ENCODE results near the gene ZNF205. TPM values are rescaled to one million over a fixed set of nuclear protein-coding genes. Genes with fewer than 3 reads are reported as not detected.

Gene ZNF205
- total RNA-seq, 1 experiment from 2014 or later, result 18.3 TPM

GRCh38 chr16:3106205-3106928 is 6.0 kb upstream of the ZNF205 start:
- H3K4me1 ChIP-seq (ENCODE audit: control insufficient read depth, insufficient read depth, low read length), result peaks cover 7% of the 10 kb centered on the region; the same call in 1 of the 2 replicates
- BruUV-seq (replicated peaks), result no TSS peak
- CTCF ChIA-PET, result no interaction called here
- peak overlapping the region; percentile 87 for H3K27ac ChIP-seq (ENCODE audit: low read length)
- DNase-seq (ENCODE audit: low read depth, low spot score) (no peak), ATAC-seq (peak; percentile 97)
- 0 out of 4 replicates have a peak, but pooled peaks of 1 of the 2 experiments have one; percentile 37 for TF ChIP-seq REST (IDR thresholded peaks at IDR 0.05; ENCODE audit: insufficient read depth in 1 of 2, low read depth in 2 of 2, low read length in 1 of 2)
- TF ChIP-seq POLR2AphosphoS5 (IDR thresholded peaks at IDR 0.05; ENCODE audit: low read depth, low read length), result peak; percentile 87
- TF ChIP-seq CTCF (IDR thresholded peaks at IDR 0.05), result no peak
- TF ChIP-seq TCF7L2 (IDR thresholded peaks at IDR 0.05; ENCODE audit: low read depth, low read length), result no peak
- TF ChIP-seq SIN3A (IDR thresholded peaks at IDR 0.05; ENCODE audit: borderline replicate concordance, insufficient read depth, low read depth, low read length), result 0 out of 2 replicates have a peak, but pooled peaks have one; percentile 94
- H3K27me3 ChIP-seq (ENCODE audit: control insufficient read depth, insufficient read depth, low read length), result no peaks in the 10 kb centered on the region
- 0 out of 2 replicates have a peak, but pooled peaks cover 2% of the 10 kb centered on the region for H3K36me3 ChIP-seq (ENCODE audit: control insufficient read depth, insufficient read depth, low read length)
- in situ Hi-C loops (cut with HindIII; ENCODE audit: low pct_unique_long_range_greater_than_20kb, low sequenced_read_pairs) (no loop called here), intact Hi-C loops (cut with micrococcal nuclease; ENCODE audit: unreplicated experiment) (no loop called here)
- no peaks in the 10 kb centered on the region for H3K9me3 ChIP-seq (ENCODE audit: control insufficient read depth, insufficient read depth, low read depth, low read length)
- POLR2A ChIA-PET, result interaction anchor here (0.5 to 0.6 kb wide), 3 partner anchors 63 to 984 kb away, joined by 5 to 11 read pairs (median 7); no protein-coding TSS in a partner anchor
- H3K4me3 ChIP-seq (ENCODE audit: low read depth in 2 of 2, low read length in 2 of 2), result peak overlapping the region; percentile 60 to 76

- intact Hi-C loops (cut with micrococcal nuclease; ENCODE audit: unreplicated experiment), result no loop called here
- peak overlapping the region; percentile 88 for H3K27ac ChIP-seq (ENCODE audit: low read length)
- ATAC-seq (peak; percentile 5; the same call in 1 of the 2 replicates), DNase-seq (ENCODE audit: low read depth, low spot score) (no peak)
- TSS peak; percentile 93 for BruUV-seq (replicated peaks)
- TF ChIP-seq SIN3A (IDR thresholded peaks at IDR 0.05; ENCODE audit: borderline replicate concordance, insufficient read depth, low read depth, low read length) (no peak), TCF7L2 (IDR thresholded peaks at IDR 0.05; ENCODE audit: low read depth, low read length) (no peak), REST (IDR thresholded peaks at IDR 0.05; ENCODE audit: insufficient read depth in 1 of 2, low read depth in 2 of 2, low read length in 1 of 2) (no peak), POLR2AphosphoS5 (IDR thresholded peaks at IDR 0.05; ENCODE audit: low read depth, low read length) (no peak), CTCF (IDR thresholded peaks at IDR 0.05) (no peak)
- H3K4me3 ChIP-seq (ENCODE audit: low read depth in 2 of 2, low read length in 2 of 2), result peak overlapping the region; percentile 89 to 94
- POLR2A ChIA-PET, result no interaction called here
- H3K27me3 ChIP-seq (ENCODE audit: control insufficient read depth, insufficient read depth, low read length), result no peaks in the 10 kb centered on the region
- in situ Hi-C loops (cut with HindIII; ENCODE audit: low pct_unique_long_range_greater_than_20kb, low sequenced_read_pairs), result no loop called here
- CTCF ChIA-PET, result no interaction called here
- H3K4me1 ChIP-seq (ENCODE audit: control insufficient read depth, insufficient read depth, low read length), result peaks cover 15% of the 10 kb centered on the region
- peaks cover 3% of the 10 kb centered on the region; the same call in 1 of the 2 replicates for H3K36me3 ChIP-seq (ENCODE audit: control insufficient read depth, insufficient read depth, low read length)
- no peaks in the 10 kb centered on the region for H3K9me3 ChIP-seq (ENCODE audit: control insufficient read depth, insufficient read depth, low read depth, low read length)
Observed at GRCh38 chr16:3112881-3113574, 642 bp downstream of the ZNF205 start.
